ENCODE results near the gene SLC28A2.
"Not testable (repeated sequence)": the region's sequence is repeated elsewhere in the genome, so short reads cannot be mapped to it uniquely, and the experiment has no call there.

The SLC28A2 gene

GRCh38 chr15:45262906-45263461, 10.9 kb downstream of the SLC28A2 start:
- no peak for DNase-seq (ENCODE audit: low read depth in 4 of 4, low spot score in 1 of 4)

GRCh38 chr15:45263854-45264253, 11.8 kb downstream of the SLC28A2 start:
- no peak for DNase-seq (ENCODE audit: low read depth in 4 of 4, low spot score in 1 of 4)

- no peak for DNase-seq (ENCODE audit: low read depth in 4 of 4, low spot score in 1 of 4)
These were observed 13.5 kb downstream of the SLC28A2 start for GRCh38 chr15:45265506-45265905.

- no peak for DNase-seq (ENCODE audit: low read depth in 4 of 4, low spot score in 1 of 4)
These were observed 16.1 kb downstream of the SLC28A2 start for GRCh38 chr15:45268135-45268534.

GRCh38 chr15:45274636-45275380, 22.8 kb downstream of the SLC28A2 start:
- DNase-seq (ENCODE audit: low read depth in 4 of 4, low spot score in 1 of 4) = no peak

- DNase-seq (ENCODE audit: low read depth in 4 of 4, low spot score in 1 of 4) = no peak
These were observed 24.8 kb downstream of the SLC28A2 start for GRCh38 chr15:45276831-45277230.

GRCh38 chr15:45279024-45279698, 27.1 kb downstream of the SLC28A2 start:
- peak; percentile 90 to 95 (median 93) for DNase-seq (ENCODE audit: low read depth in 4 of 4, low spot score in 1 of 4)

- DNase-seq (ENCODE audit: low read depth in 4 of 4, low spot score in 1 of 4) = no peak
These were observed 33.4 kb downstream of the SLC28A2 start for GRCh38 chr15:45285413-45285812.

- no peak for DNase-seq (ENCODE audit: low read depth in 4 of 4, low spot score in 1 of 4)
These were observed 35.4 kb downstream of the SLC28A2 start for GRCh38 chr15:45287390-45287956.

- no peak for DNase-seq (ENCODE audit: low read depth in 4 of 4, low spot score in 1 of 4)
These were observed 36.9 kb downstream of the SLC28A2 start for GRCh38 chr15:45288947-45289346.

GRCh38 chr15:45291822-45292582, 40.0 kb downstream of the SLC28A2 start:
- DNase-seq (ENCODE audit: low read depth in 4 of 4, low spot score in 1 of 4) = no peak

- not testable (repeated sequence) for DNase-seq (ENCODE audit: low read depth in 4 of 4, low spot score in 1 of 4)
These were observed 41.3 kb downstream of the SLC28A2 start for GRCh38 chr15:45293326-45293725.

GRCh38 chr15:45298964-45299378, 46.9 kb downstream of the SLC28A2 start:
- not testable (repeated sequence) for DNase-seq (ENCODE audit: low read depth in 4 of 4, low spot score in 1 of 4)

- no peak for DNase-seq (ENCODE audit: low read depth in 4 of 4, low spot score in 1 of 4)
These were observed 52.7 kb downstream of the SLC28A2 start for GRCh38 chr15:45304711-45305110.

GRCh38 chr15:45306105-45306504, 54.1 kb downstream of the SLC28A2 start:
- DNase-seq (ENCODE audit: low read depth in 4 of 4, low spot score in 1 of 4) = no peak

- DNase-seq (ENCODE audit: low read depth in 4 of 4, low spot score in 1 of 4) = no peak
These were observed 55.3 kb downstream of the SLC28A2 start for GRCh38 chr15:45307230-45307924.

- DNase-seq (ENCODE audit: low read depth in 4 of 4, low spot score in 1 of 4) = not testable (repeated sequence)
These were observed 62.1 kb downstream of the SLC28A2 start for GRCh38 chr15:45314117-45314516.

- no peak for DNase-seq (ENCODE audit: low read depth in 4 of 4, low spot score in 1 of 4)
These were observed 62.9 kb downstream of the SLC28A2 start for GRCh38 chr15:45314960-45315359.

- DNase-seq (ENCODE audit: low read depth in 4 of 4, low spot score in 1 of 4) = no peak
These were observed 67.6 kb downstream of the SLC28A2 start for GRCh38 chr15:45319472-45320214.

Measured in stimulated activated CD4-positive, alpha-beta T cell treated with anti-CD3 and anti-CD28 coated beads, Interleukin-1b, Interleukin-23, amount 100 ng/mL, for 24 hours (primary cell).